ENCODE data around the gene AIFM1. TPM values are rescaled to one million over a fixed set of nuclear protein-coding genes. Genes with fewer than 3 reads are reported as not detected.

AIFM1 gene
- total RNA-seq, 4 donors from 2014 or later = 7.6 to 15.0 (median 10.4) TPM

GRCh38 chrX:130174045-130174704 is 8.5 kb upstream of the AIFM1 start:
- no peak overlapping the region for H3K4me3 ChIP-seq (ENCODE audit: low read depth, poor library complexity, severe bottlenecking)
- WGBS, 2 donors = 28 to 39% methylated on average over 7 to 10 of the region's 10 CpGs
- TF ChIP-seq POLR2A (IDR thresholded peaks at IDR 0.05) (no peak), CTCF (IDR thresholded peaks at IDR 0.05) (no peak)
- peak; percentile 60 to 84 for DNase-seq (ENCODE audit: low spot score in 2 of 2)
- intact Hi-C loops (cut with DNase I; ENCODE audit: low total_unique reads) = no loop called here

- 30 to 45% methylated on average over 7 of the region's 7 CpGs for WGBS, 2 donors
- DNase-seq (ENCODE audit: low spot score in 2 of 2) = peak; percentile 38 to 86
- TF ChIP-seq POLR2A (IDR thresholded peaks at IDR 0.05) = no peak
- TF ChIP-seq CTCF (IDR thresholded peaks at IDR 0.05) = no peak
- no peak overlapping the region for H3K4me3 ChIP-seq (ENCODE audit: low read depth, poor library complexity, severe bottlenecking)
- intact Hi-C loops (cut with DNase I; ENCODE audit: low total_unique reads) = no loop called here
These were observed 7.7 kb upstream of the AIFM1 start for GRCh38 chrX:130173190-130173895.

GRCh38 chrX:130172127-130172845 is 6.6 kb upstream of the AIFM1 start:
- 56 to 60% methylated on average over 12 to 34 of the region's 34 CpGs for WGBS, 2 donors
- H3K4me3 ChIP-seq (ENCODE audit: low read depth, poor library complexity, severe bottlenecking) = peak overlapping the region; percentile 25
- intact Hi-C loops (cut with DNase I; ENCODE audit: low total_unique reads) = no loop called here
- TF ChIP-seq CTCF (IDR thresholded peaks at IDR 0.05) (no peak), POLR2A (IDR thresholded peaks at IDR 0.05) (no peak)
- DNase-seq (ENCODE audit: low spot score in 2 of 2) = peak in 1 of 2 donors; percentile 67

GRCh38 chrX:130171446-130172126 is 5.9 kb upstream of the AIFM1 start, which contains the start of gene RAB33A:
Gene RAB33A, plus strand, starts transcription at chrX:130171962. Its CDS starts 101 bp downstream, at chrX:130172063.
- WGBS, 2 donors = 0 to 51% methylated on average over 8 to 49 of the region's 61 CpGs
- TF ChIP-seq CTCF (IDR thresholded peaks at IDR 0.05) = no peak
- TF ChIP-seq POLR2A (IDR thresholded peaks at IDR 0.05) = no peak
- intact Hi-C loops (cut with DNase I; ENCODE audit: low total_unique reads) = no loop called here
- H3K4me3 ChIP-seq (ENCODE audit: low read depth, poor library complexity, severe bottlenecking) = peak within 1 kb of the TSS; percentile 25
- DNase-seq (ENCODE audit: low spot score in 2 of 2) = peak in 1 of 2 donors; percentile 87

- intact Hi-C loops (cut with DNase I; ENCODE audit: low total_unique reads) = no loop called here
- peak in 1 of 2 donors; percentile 87 for DNase-seq (ENCODE audit: low spot score in 2 of 2)
- TF ChIP-seq CTCF (IDR thresholded peaks at IDR 0.05) (no peak), POLR2A (IDR thresholded peaks at IDR 0.05) (no peak)
These were observed 5.3 kb upstream of the AIFM1 start for GRCh38 chrX:130170752-130171445.

More at GRCh38 chrX:130170752-130171445, 5.3 kb upstream of the AIFM1 start:
- 9 to 46% methylated on average over 8 to 31 of the region's 36 CpGs for WGBS, 2 donors
- no peak overlapping the region for H3K4me3 ChIP-seq (ENCODE audit: low read depth, poor library complexity, severe bottlenecking)

Measured in lower leg skin (tissue), 4 donors.